Tibial nerve (tissue), 3 donors: Measurements from ENCODE around the gene ASB1.

Experiments
- POLR2A ChIP-seq, 2 donors: fragments of 450-650 bp; IDR thresholded peaks; one replicate each; pipeline ENCODE4 v1.6.1; 2017; ENCODE audit warnings: antibody characterized with exemption in 2 of 2, mild to moderate bottlenecking in 2 of 2, moderate library complexity in 2 of 2
- TF ChIP-seq, protein P1 (sequence below), 5 experiments: fragments of 200-600 bp in 3 of 5; fragments of 450-650 bp in 2 of 5; sonication (generic) in 3 of 5; IDR thresholded peaks; one replicate each; pipeline ENCODE4 v1.5.1; 2016 to 2019; ENCODE audit warnings: antibody characterized with exemption in 5 of 5, mild to moderate bottlenecking in 3 of 5, moderate library complexity in 2 of 5

DNA sequence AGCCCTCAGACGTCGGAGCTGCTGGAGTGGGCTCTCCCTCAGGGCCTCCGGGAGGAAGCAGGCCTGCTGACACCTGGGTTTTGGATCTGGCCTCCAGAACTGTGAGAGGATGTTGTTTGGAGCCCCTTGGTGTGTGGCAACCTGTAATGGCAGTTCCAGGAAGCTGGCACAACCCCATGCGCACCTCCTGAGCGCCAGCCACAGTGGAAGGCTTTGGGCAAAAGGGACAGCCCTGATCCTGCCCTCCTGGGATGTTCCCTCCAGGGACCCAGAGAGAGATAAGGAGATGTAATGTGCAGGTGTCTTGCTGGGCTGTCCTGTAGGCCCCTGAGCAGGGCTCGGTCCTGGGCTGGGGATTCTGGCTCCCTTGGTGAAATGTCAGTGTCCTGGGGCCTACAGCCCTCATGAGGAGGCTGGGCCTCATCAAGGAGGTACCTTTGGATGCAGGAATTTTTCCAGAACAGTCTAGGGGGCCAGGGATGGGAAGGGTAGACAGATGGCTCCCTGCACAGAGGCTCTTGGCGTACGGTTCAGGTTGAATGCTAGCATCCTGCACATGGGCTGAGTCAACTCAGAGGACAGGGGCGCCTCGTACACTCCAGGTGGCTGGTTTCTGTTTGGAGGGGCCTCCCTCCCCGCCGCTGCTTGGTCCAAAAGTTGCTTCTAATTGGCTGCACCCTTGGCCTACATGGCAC lies 61.1 kb downstream of the ASB1 start:
- TF ChIP-seq, protein P1, sequence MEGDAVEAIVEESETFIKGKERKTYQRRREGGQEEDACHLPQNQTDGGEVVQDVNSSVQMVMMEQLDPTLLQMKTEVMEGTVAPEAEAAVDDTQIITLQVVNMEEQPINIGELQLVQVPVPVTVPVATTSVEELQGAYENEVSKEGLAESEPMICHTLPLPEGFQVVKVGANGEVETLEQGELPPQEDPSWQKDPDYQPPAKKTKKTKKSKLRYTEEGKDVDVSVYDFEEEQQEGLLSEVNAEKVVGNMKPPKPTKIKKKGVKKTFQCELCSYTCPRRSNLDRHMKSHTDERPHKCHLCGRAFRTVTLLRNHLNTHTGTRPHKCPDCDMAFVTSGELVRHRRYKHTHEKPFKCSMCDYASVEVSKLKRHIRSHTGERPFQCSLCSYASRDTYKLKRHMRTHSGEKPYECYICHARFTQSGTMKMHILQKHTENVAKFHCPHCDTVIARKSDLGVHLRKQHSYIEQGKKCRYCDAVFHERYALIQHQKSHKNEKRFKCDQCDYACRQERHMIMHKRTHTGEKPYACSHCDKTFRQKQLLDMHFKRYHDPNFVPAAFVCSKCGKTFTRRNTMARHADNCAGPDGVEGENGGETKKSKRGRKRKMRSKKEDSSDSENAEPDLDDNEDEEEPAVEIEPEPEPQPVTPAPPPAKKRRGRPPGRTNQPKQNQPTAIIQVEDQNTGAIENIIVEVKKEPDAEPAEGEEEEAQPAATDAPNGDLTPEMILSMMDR (IDR thresholded peaks at IDR 0.05), result no peak
- TF ChIP-seq POLR2A (IDR thresholded peaks at IDR 0.05), result no peak
